GM12878 (cell line): ENCODE data around the gene DPM2. TPM values are rescaled to one million over a fixed set of nuclear protein-coding genes. Genes with fewer than 3 reads are reported as not detected.
A peak's percentile ranks its signal among the peaks of the same experiment; 100 is the strongest.

ENCODE experiments used
- CBFB ChIP-seq: IDR thresholded peaks from 2 replicates; pipeline ENCODE4 v1.6.1; 2016; ENCODE audit warnings: antibody characterized with exemption, low read depth
- CREM ChIP-seq: IDR thresholded peaks from 2 replicates; pipeline ENCODE4 v1.6.1; 2014; ENCODE audit warnings: antibody characterized with exemption, low read depth
- EP300 ChIP-seq, 2 experiments: fragments of 150-350 bp in 1 of 2; IDR thresholded peaks; 2 replicates each; pipeline ENCODE4 v1.6.1; 2011 to 2012; ENCODE audit warnings: low read depth in 2 of 2, low read length in 2 of 2, borderline replicate concordance in 1 of 2, improper control_type of control experiment in 1 of 2, inconsistent platforms in 1 of 2; ENCODE audit not compliant: control insufficient read depth in 1 of 2
- GATAD2B ChIP-seq: fragments of 450-650 bp; conservative IDR thresholded peaks from 2 replicates; pipeline ENCODE4 v1.6.1; 2017; ENCODE audit warnings: low read depth, mild to moderate bottlenecking, moderate library complexity
- IKZF2 ChIP-seq, 2 experiments: fragments of 450-650 bp; IDR thresholded peaks; 2 replicates each; pipeline ENCODE4 v1.6.1; 2017; ENCODE audit warnings: mild to moderate bottlenecking in 2 of 2, moderate library complexity in 2 of 2
- IRF4 ChIP-seq: IDR thresholded peaks from 2 replicates; pipeline ENCODE4 v1.6.1; 2011; ENCODE audit warnings: low read depth, low read length
- MEF2A ChIP-seq: IDR thresholded peaks from 2 replicates; pipeline ENCODE4 v1.6.1; 2011; ENCODE audit warnings: low read depth, mild to moderate bottlenecking, low read length, moderate library complexity; ENCODE audit not compliant: insufficient read depth
- MEF2B ChIP-seq: fragments of 450-650 bp; IDR thresholded peaks from 2 replicates; pipeline ENCODE4 v1.6.1; 2018; ENCODE audit warnings: mild to moderate bottlenecking, moderate library complexity; ENCODE audit not compliant: partially characterized antibody, poor library complexity, severe bottlenecking
- MTA2 ChIP-seq: fragments of 450-650 bp; IDR thresholded peaks from 2 replicates; pipeline ENCODE4 v1.6.1; 2016; ENCODE audit warnings: low read depth, mild to moderate bottlenecking, moderate library complexity
- MXI1 ChIP-seq: fragments of 150-350 bp; IDR thresholded peaks from 2 replicates; pipeline ENCODE4 v1.6.1; 2011; ENCODE audit warnings: low read depth, mild to moderate bottlenecking, inconsistent platforms, low read length, improper control_type of control experiment
- NBN ChIP-seq: fragments of 450-650 bp; IDR thresholded peaks from 2 replicates; pipeline ENCODE4 v1.6.1; 2016
- NRF1 ChIP-seq: conservative IDR thresholded peaks from 2 replicates; pipeline ENCODE4 v1.6.1; 2011; ENCODE audit warnings: mild to moderate bottlenecking, low read depth, low read length, improper control_type of control experiment
- PAX5 ChIP-seq: IDR thresholded peaks from 2 replicates; pipeline ENCODE4 v1.6.1; 2011; ENCODE audit warnings: low read depth, low read length, borderline replicate concordance
- SIX5 ChIP-seq: IDR thresholded peaks from 2 replicates; pipeline ENCODE4 v1.6.1; 2011; ENCODE audit warnings: mild to moderate bottlenecking, low read depth, low read length, moderate library complexity; ENCODE audit not compliant: severe bottlenecking
- SP1 ChIP-seq: IDR thresholded peaks from one replicate; pipeline ENCODE4 v1.6.1; 2011; ENCODE audit warnings: low read depth, low read length
- TAF1 ChIP-seq: IDR thresholded peaks from 2 replicates; pipeline ENCODE4 v1.6.1; 2011; ENCODE audit warnings: mild to moderate bottlenecking, low read depth, low read length, borderline replicate concordance
- TBL1XR1 ChIP-seq: IDR thresholded peaks from 2 replicates; pipeline ENCODE4 v1.6.1; 2012; ENCODE audit warnings: low read depth, low read length, improper control_type of control experiment
- TCF12 ChIP-seq: IDR thresholded peaks from 2 replicates; pipeline ENCODE4 v1.6.1; 2011; ENCODE audit warnings: low read depth, mild to moderate bottlenecking, low read length
- ZNF217 ChIP-seq: fragments of 450-650 bp; IDR thresholded peaks from 2 replicates; pipeline ENCODE4 v1.6.1; 2017; ENCODE audit warnings: antibody characterized with exemption, mild to moderate bottlenecking
- ZNF384 ChIP-seq: IDR thresholded peaks from 2 replicates; pipeline ENCODE4 v1.6.1; 2012; ENCODE audit warnings: low read depth, mild to moderate bottlenecking, low read length, improper control_type of control experiment, borderline replicate concordance
- polyA plus RNA-seq, 11 experiments: library from polyadenylated mRNA; depleted of rRNA in 4 of 11; unstranded in 6 of 11; stranded (reverse) in 5 of 11; fragments of >200 nt; fragmentation: Nextera tagmentation in 4 of 11; fragmentation: Illumina TruSeq in 1 of 11; extraction: Ambion mirVana in 4 of 11; extraction: Trizol in 1 of 11; gene quantifications; 1 replicate in 1 of 11; 2 replicates in 10 of 11; pipeline versions ENCODE4 v1.2.1 to v1.2.3, GENCODE V29; 2011 to 2016; ENCODE audit warnings: inconsistent platforms in 2 of 11, missing spikeins in 2 of 11, low read depth in 1 of 11
- total RNA-seq, 4 experiments: library from RNA; depleted of rRNA in 3 of 4; stranded (reverse); fragments of >200 nt in 3 of 4; fragmentation: Illumina TruSeq in 1 of 4; extraction: Trizol in 1 of 4; gene quantifications; 2 replicates each; pipeline versions ENCODE4 v1.2.1 to v1.2.3, GENCODE V29; 2013 to 2021
- TF ChIP-seq, protein P1 (sequence below): fragments of 150-350 bp; IDR thresholded peaks from 2 replicates; pipeline ENCODE4 v1.6.1; 2014; ENCODE audit warnings: mild to moderate bottlenecking, low read depth, low read length
- TF ChIP-seq, protein P2 (sequence below): fragments of 450-650 bp; IDR thresholded peaks from 2 replicates; pipeline ENCODE4 v1.6.1; 2016; ENCODE audit warnings: mild to moderate bottlenecking
- TF ChIP-seq, protein P3 (sequence below): IDR thresholded peaks from 2 replicates; pipeline ENCODE4 v1.6.1; 2011; ENCODE audit warnings: borderline replicate concordance, low read depth, mild to moderate bottlenecking, moderate library complexity, mixed read lengths, low read length; ENCODE audit not compliant: insufficient read depth; ENCODE audit errors: extremely low read length
- TF ChIP-seq, protein P4 (sequence below): IDR thresholded peaks from 2 replicates; pipeline ENCODE4 v1.6.1; 2011; ENCODE audit warnings: low read depth, mild to moderate bottlenecking, low read length, moderate library complexity, borderline replicate concordance; ENCODE audit errors: extremely low read depth
- TF ChIP-seq, protein P5 (sequence below): IDR thresholded peaks from 2 replicates; pipeline ENCODE4 v1.6.1; 2012; ENCODE audit warnings: low read depth, low read length, improper control_type of control experiment

Gene DPM2
- total and polyA plus RNA-seq, 10 of the 15 experiments (the other 5 are each of a cell fraction or from before 2014, with no cell fraction given): 22.7 to 77.9 (median 44.7) TPM

DNA sequence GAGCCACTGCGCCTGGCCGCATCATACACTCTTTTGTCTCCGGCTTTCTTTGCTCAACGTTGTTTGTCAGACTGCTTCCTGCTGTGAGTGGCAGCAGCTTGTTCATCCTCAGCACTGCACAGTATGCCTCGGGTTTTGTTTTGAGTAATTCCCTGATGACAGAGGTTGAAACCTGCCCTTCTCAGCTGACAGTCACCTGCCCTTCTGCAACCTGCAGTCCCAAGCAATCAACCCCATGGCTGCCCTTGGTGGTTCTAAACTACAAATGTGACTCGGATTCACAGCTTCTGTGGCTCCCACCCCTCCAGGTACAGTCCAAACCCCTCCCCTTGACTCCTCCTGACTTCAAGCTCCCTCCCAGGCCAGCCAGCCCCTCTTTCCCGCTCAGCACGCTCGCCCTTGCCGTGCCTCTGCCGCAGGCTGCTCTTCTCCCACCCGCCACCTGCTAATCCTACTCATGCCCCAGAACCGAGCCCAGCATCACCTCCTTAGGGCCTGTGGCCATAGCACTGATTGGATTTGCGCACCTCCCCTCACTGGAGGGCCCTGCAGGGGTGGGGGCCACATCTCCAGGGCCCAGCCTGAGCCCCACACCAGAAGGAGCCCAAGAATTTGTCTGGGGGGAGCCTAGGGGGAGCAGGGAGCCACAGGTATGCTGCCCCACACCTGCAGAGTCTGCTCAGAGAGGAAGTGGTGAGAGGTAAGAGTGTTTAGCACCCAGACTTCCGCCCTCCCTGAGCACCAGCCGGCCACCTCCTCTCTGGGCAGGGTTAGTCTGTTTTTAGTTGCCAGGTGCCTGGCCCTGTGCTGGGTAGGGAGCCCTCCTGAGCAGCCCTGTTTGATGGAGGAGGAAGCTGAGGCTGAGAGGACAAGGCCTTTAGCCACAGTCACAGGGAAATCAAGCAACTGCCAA, 33.0 kb upstream of the DPM2 start (continued):
- TF ChIP-seq, protein P1, sequence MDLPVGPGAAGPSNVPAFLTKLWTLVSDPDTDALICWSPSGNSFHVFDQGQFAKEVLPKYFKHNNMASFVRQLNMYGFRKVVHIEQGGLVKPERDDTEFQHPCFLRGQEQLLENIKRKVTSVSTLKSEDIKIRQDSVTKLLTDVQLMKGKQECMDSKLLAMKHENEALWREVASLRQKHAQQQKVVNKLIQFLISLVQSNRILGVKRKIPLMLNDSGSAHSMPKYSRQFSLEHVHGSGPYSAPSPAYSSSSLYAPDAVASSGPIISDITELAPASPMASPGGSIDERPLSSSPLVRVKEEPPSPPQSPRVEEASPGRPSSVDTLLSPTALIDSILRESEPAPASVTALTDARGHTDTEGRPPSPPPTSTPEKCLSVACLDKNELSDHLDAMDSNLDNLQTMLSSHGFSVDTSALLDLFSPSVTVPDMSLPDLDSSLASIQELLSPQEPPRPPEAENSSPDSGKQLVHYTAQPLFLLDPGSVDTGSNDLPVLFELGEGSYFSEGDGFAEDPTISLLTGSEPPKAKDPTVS: no peak
- TF ChIP-seq SIX5 (no peak), NRF1 (no peak), CBFB (no peak; the same call in 1 of the 2 replicates), EP300 (IDR thresholded peaks at IDR 0.05; ENCODE audit: borderline replicate concordance in 1 of 2, control insufficient read depth in 1 of 2, low read depth in 2 of 2, low read length in 2 of 2) (peak; percentile 72 to 90; a peak in 3 of 4 replicates), IKZF2 (IDR thresholded peaks at IDR 0.05) (peak; percentile 85 to 87), CREM (peak; percentile 71), TAF1 (0 out of 2 replicates have a peak, but pooled peaks have one; percentile 24), NBN (peak; percentile 93), IRF4 (peak; percentile 97), TBL1XR1 (peak; percentile 73), MTA2 (peak; percentile 66), GATAD2B (no peak), MXI1 (peak; percentile 72; the same call in 1 of the 2 replicates), ZNF384 (no peak), MEF2B (peak; percentile 72), SP1 (peak; percentile 26), TCF12 (peak; percentile 92), ZNF217 (peak; percentile 82), PAX5 (peak; percentile 81; the same call in 1 of the 2 replicates), MEF2A (peak; percentile 53; the same call in 1 of the 2 replicates)
- TF ChIP-seq, protein P2, sequence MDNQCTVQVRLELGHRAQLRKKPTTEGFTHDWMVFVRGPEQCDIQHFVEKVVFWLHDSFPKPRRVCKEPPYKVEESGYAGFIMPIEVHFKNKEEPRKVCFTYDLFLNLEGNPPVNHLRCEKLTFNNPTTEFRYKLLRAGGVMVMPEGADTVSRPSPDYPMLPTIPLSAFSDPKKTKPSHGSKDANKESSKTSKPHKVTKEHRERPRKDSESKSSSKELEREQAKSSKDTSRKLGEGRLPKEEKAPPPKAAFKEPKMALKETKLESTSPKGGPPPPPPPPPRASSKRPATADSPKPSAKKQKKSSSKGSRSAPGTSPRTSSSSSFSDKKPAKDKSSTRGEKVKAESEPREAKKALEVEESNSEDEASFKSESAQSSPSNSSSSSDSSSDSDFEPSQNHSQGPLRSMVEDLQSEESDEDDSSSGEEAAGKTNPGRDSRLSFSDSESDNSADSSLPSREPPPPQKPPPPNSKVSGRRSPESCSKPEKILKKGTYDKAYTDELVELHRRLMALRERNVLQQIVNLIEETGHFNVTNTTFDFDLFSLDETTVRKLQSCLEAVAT: peak; percentile 83; the same call in 1 of the 2 replicates
- TF ChIP-seq, protein P3, sequence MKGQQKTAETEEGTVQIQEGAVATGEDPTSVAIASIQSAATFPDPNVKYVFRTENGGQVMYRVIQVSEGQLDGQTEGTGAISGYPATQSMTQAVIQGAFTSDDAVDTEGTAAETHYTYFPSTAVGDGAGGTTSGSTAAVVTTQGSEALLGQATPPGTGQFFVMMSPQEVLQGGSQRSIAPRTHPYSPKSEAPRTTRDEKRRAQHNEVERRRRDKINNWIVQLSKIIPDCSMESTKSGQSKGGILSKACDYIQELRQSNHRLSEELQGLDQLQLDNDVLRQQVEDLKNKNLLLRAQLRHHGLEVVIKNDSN: peak; percentile 31
- TF ChIP-seq, protein P4, sequence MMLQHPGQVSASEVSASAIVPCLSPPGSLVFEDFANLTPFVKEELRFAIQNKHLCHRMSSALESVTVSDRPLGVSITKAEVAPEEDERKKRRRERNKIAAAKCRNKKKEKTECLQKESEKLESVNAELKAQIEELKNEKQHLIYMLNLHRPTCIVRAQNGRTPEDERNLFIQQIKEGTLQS: no peak
- TF ChIP-seq, protein P5, sequence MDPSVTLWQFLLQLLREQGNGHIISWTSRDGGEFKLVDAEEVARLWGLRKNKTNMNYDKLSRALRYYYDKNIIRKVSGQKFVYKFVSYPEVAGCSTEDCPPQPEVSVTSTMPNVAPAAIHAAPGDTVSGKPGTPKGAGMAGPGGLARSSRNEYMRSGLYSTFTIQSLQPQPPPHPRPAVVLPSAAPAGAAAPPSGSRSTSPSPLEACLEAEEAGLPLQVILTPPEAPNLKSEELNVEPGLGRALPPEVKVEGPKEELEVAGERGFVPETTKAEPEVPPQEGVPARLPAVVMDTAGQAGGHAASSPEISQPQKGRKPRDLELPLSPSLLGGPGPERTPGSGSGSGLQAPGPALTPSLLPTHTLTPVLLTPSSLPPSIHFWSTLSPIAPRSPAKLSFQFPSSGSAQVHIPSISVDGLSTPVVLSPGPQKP: no peak
